Omental fat pad (tissue), 4 donors: Measurements from ENCODE around the gene UGT1A7. TPM values are rescaled to one million over a fixed set of nuclear protein-coding genes. Genes with fewer than 3 reads are reported as not detected.
"Not testable (repeated sequence)": the region's sequence is repeated elsewhere in the genome, so short reads cannot be mapped to it uniquely, and the experiment has no call there.

Experiments
- ATAC-seq: fragments of 150-250 bp; one replicate; pipeline ENCODE4 v1.9.1; 2016; ENCODE audit warnings: mild to moderate bottlenecking, moderate library complexity; ENCODE audit not compliant: low FRiP score
- DNase-seq: peaks from one replicate; pipeline ENCODE4 v3.0.0-alpha.2; 2019; ENCODE audit warnings: low spot score
- CTCF ChIP-seq, 3 donors: fragments of 450-650 bp; IDR thresholded peaks; one replicate each; pipeline ENCODE4 v1.5.1; 2016 to 2017; ENCODE audit warnings: antibody characterized with exemption in 3 of 3, mild to moderate bottlenecking in 3 of 3, moderate library complexity in 2 of 3
- total RNA-seq, 4 donors: library from RNA; depleted of rRNA; stranded (reverse); fragments of >200 nt; gene quantifications; one replicate each; pipeline ENCODE4 v1.1.0, GENCODE V29; 2016

The UGT1A7 gene
- total RNA-seq, 4 donors from 2014 or later = not detected

DNA sequence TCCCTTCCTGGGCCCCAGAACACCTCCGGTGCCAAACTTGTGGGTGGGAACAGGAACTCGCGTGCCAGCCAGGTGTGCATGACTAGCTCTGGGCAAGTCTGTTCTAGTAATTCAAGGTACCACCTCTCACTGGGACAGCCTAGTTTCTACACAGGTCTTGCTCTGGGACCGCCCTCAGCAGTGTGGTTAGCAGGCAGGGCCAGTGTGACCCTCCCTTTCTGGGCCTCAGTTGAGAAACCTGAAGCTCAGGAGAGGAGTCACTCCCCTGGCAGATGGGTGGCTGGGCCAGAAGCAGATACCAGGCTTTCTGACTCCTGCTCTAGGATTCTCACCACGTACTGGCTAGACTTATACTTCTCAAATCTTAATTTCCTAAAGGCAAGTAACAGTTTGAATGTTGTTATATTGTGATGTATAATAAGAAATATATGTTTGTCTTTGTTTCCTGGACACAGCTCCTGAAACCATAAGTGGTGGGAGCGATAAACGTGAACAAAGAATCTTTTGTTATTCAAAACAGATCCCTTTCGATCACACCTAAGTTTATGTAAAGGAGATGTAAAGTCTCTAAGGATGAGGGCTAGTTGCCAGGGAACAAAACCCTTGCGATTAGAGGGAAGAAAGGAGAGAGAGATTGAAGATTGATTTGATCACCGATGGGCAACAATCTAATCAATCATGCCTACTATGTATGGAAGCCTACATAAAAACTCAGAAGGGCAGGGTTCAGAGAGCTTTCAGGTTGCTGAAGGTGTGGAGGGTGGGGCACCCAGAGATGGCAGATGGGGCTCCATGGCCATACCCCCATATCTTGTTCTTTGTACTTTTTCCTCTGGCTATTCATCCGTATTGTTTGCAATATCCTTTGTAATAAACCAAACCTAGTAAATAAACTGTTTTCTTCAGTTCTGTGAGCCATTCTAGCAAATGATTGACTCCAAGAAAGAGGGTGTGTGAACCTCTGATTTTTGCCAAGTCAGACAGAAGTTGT is 10.0 kb downstream of the UGT1A7 start:
- no peak for DNase-seq
- no peak for ATAC-seq
- no peak for TF ChIP-seq CTCF (IDR thresholded peaks at IDR 0.05)

DNA sequence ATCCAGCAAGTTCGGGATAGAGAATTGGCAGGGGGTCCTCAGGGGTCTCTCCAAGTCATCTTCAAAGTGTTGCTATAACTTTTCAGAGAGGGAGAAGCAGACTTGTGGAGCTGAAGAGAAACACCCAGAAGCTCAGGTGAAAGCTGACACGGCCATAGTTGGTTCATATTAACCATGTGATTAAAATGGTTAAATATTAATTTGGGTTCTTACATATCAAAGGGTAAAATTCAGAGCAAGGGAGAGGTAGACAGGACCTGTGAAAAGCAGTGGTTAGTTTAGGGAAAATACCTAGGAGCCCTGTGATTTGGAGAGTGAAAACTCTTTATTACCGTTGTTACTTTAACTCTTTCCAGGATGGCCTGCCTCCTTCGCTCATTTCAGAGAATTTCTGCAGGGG is 10.9 kb downstream of the UGT1A7 start, which contains the start of gene UGT1A6:
Gene UGT1A6 (plus strand): TSS at position 243 of the 400 bp plus-strand sequence. CDS start 115 bp downstream, at position 358.
- DNase-seq (no peak), ATAC-seq (no peak)
- no peak for TF ChIP-seq CTCF (IDR thresholded peaks at IDR 0.05)

DNA sequence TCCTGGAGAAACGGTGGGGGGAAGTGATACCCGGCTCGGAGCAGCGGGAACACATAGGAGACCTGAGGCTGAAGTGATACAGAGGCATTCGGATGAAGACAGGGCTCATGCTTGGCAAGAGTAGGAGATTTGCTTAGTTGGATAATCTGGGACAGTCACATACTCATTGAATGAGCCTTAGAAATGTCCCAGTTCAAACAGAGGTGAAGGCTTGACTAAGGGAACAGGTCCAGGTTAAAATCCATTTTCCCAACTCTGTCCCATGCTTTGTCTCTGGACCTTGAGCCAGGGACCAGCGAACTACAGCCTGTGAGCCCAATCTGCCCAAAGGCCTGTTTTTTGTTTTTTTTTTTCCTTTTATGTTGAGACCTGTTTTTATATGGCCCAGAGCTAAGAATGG is 12.3 kb downstream of the UGT1A7 start:
- ATAC-seq (no peak), DNase-seq (no peak)
- TF ChIP-seq CTCF (IDR thresholded peaks at IDR 0.05) = no peak

DNA sequence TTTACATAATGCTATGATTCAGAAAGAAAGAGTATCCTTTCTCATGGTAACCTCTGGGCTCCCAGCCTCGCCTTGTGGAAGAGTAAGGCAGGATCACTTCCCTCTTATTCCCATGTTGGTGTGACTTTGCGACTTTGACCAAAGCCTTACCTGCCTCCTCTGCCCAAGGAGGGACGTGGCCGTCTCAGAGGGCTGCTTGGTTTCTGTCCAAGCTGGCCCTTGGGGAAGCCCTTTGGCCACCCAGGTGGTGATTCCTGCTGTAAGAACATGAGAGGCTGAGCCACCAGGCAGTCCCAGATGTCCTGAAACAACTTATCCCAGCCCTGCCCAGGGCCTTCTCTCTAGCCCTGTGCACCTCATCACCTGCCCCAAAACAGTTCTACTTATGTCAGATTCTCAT is 17.0 kb downstream of the UGT1A7 start:
- no peak for TF ChIP-seq CTCF (IDR thresholded peaks at IDR 0.05)
- DNase-seq = no peak
- no peak for ATAC-seq

DNA sequence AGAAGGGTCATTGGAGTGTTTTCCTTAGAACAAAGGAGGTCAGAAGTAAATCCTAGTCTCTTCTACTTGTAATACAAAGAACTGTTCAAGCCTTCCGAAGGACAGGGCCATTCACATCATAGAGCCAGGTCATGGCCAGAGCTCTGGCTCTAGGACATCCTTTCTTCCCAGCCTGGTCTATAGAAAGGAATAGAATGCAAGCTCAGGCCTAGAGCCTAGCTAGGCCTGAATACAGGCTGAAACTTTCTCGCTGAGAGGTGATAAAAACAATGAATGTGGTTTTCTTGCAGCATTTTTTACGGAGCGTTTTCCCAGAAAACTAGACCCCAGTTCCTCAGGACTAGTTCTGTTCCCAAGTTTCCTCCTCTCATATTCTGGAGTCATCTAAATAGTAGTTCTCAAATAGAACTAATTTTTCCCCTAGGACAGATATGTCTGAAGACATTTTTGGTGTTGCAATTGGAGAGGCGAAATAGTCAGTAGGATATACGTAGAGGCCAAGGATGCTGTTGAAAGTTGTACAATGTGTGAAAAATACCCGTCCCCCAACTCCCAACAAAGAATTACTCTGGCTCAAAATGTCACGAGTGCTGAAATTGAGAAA is 17.8 kb downstream of the UGT1A7 start:
- DNase-seq = no peak
- TF ChIP-seq CTCF (IDR thresholded peaks at IDR 0.05) = no peak
- no peak for ATAC-seq

DNA sequence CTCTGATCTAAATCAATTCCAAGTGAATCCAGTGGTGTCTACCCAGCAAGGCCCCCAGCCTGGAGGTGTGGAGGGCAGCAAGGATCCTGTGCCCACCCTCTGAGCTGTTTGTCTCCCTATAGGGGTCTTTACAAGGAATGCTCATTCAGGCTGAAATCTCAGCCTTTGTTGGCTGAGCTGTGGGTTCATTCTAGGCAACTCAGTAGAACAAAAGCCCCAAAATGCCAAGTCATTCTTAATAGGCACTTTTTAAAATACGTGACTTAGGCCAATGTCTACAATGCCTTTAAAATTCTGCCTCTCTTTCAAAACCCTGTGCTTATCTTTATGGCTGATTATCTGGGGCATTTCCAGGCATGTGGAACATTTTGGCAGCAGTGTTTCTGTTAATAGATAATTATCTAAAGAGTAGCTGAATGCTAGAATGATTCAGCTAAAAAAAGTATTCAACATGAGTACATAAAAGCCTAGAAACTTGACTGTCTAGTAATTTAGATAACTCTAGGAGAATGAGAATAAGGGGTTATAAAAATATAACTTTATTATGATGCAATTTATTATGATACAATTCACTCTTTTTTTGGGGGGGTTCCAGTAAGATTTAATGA is 18.4 kb downstream of the UGT1A7 start:
- TF ChIP-seq CTCF (IDR thresholded peaks at IDR 0.05) = no peak
- DNase-seq (no peak), ATAC-seq (no peak)

GRCh38 chr2:233700842-233701241 is 19.1 kb downstream of the UGT1A7 start:
- DNase-seq = not testable (repeated sequence)

More at GRCh38 chr2:233700842-233701241, 19.1 kb downstream of the UGT1A7 start:
- ATAC-seq = not testable (repeated sequence)
